Measurements from ENCODE around the gene MARF1. TPM values are rescaled to one million over a fixed set of nuclear protein-coding genes. Genes with fewer than 3 reads are reported as not detected.
A peak's percentile ranks its signal among the peaks of the same experiment; 100 is the strongest.

Gene MARF1
- total RNA-seq, 1 donor from 2014 or later, result 16.7 TPM

DNA sequence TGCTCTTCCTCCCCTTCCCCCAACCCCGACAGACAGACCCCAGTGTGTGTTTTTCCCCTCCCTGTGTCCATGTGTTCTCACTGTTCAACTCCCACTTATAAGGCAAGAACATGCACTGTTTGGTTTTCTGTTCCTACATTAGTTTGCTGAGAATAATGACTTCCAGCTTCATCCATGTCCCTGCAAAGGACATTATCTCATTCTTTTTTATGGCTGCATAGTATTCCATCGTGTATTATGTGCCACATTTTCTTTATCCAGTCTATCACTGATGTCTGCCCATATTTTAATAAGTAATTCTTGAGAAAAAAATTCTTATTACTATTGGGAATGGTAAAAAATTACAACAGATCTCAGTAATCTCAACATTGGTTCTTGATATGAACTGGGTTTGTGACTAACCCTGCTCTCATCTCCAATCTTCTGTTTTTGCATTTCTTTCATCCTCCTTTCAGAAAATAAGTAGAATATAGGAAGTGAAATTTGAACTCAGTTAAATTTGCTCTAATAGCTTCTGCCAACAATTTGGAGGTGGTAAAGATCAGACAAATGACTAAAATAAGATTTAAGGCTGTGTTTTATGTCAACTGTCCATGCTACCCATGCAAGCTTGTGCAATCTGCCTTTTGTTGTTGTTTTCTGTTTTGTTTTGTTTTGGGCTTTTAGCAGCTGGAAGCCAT is 11.1 kb downstream of the MARF1 start:
- H3K4me3 ChIP-seq (ENCODE audit: low read length in 3 of 3), result no peak overlapping the region
- H3K9me3 ChIP-seq (ENCODE audit: control insufficient read depth in 3 of 3, low read length in 3 of 3), result no peaks in the 10 kb centered on the region
- no peaks in the 10 kb centered on the region for H3K4me1 ChIP-seq (ENCODE audit: control insufficient read depth in 3 of 3, insufficient read depth in 3 of 3, low read length in 3 of 3)
- H3K9ac ChIP-seq (ENCODE audit: low read depth in 1 of 3, low read length in 3 of 3), result no peak overlapping the region
- no peak overlapping the region for H3K27ac ChIP-seq (ENCODE audit: low read depth, low read length)
- no peaks in the 10 kb centered on the region for H3K27me3 ChIP-seq (ENCODE audit: control insufficient read depth in 3 of 3, insufficient read depth in 3 of 3, low read length in 3 of 3)
- H3K36me3 ChIP-seq (ENCODE audit: control insufficient read depth in 3 of 3, insufficient read depth in 3 of 3, low read length in 3 of 3), result peaks cover 37 to 66% (median 65%) of the 10 kb centered on the region in 3 donors

DNA sequence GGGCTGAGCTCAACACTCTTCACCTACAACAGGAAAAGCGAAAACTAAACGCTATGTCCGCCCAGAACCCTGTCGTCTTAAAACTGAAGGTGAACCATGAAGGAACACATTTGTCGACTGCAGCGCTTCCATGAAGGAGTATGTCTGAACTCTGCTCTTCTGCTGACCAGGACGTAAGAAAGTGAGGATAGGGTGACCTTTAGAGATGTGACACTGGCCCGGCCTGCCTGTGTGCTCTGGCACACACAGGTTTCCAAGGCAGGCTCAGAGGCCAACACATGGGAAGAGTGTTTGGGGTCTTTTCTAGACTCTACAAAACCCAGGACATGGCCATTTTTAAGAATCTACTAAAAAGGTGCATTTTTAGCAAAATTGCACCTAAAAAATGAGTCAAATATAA is 21.1 kb downstream of the MARF1 start:
- H3K27me3 ChIP-seq (ENCODE audit: control insufficient read depth in 3 of 3, insufficient read depth in 3 of 3, low read length in 3 of 3), result no peaks in the 10 kb centered on the region
- peaks cover 8 to 15% (median 11%) of the 10 kb centered on the region in 3 donors for H3K4me1 ChIP-seq (ENCODE audit: control insufficient read depth in 3 of 3, insufficient read depth in 3 of 3, low read length in 3 of 3)
- peak overlapping the region in 2 of 3 donors; percentile 22 to 49 for H3K4me3 ChIP-seq (ENCODE audit: low read length in 3 of 3)
- H3K9me3 ChIP-seq (ENCODE audit: control insufficient read depth in 3 of 3, low read length in 3 of 3), result no peaks in the 10 kb centered on the region
- H3K9ac ChIP-seq (ENCODE audit: low read depth in 1 of 3, low read length in 3 of 3), result peak overlapping the region in 1 of 3 donors; percentile 73
- peaks cover 39 to 61% (median 49%) of the 10 kb centered on the region in 3 donors for H3K36me3 ChIP-seq (ENCODE audit: control insufficient read depth in 3 of 3, insufficient read depth in 3 of 3, low read length in 3 of 3)
- H3K27ac ChIP-seq (ENCODE audit: low read depth, low read length), result peak overlapping the region; percentile 27

- H3K9me3 ChIP-seq (ENCODE audit: control insufficient read depth in 3 of 3, low read length in 3 of 3), result no peaks in the 10 kb centered on the region
- peaks cover 43 to 65% (median 53%) of the 10 kb centered on the region in 3 donors for H3K36me3 ChIP-seq (ENCODE audit: control insufficient read depth in 3 of 3, insufficient read depth in 3 of 3, low read length in 3 of 3)
- peak overlapping the region; percentile 27 for H3K27ac ChIP-seq (ENCODE audit: low read depth, low read length)
- peak overlapping the region in 1 of 3 donors; percentile 73 for H3K9ac ChIP-seq (ENCODE audit: low read depth in 1 of 3, low read length in 3 of 3)
- H3K4me1 ChIP-seq (ENCODE audit: control insufficient read depth in 3 of 3, insufficient read depth in 3 of 3, low read length in 3 of 3), result peaks cover 8 to 15% (median 12%) of the 10 kb centered on the region in 3 donors
- peak overlapping the region in 2 of 3 donors; percentile 22 to 49 for H3K4me3 ChIP-seq (ENCODE audit: low read length in 3 of 3)
- no peaks in the 10 kb centered on the region for H3K27me3 ChIP-seq (ENCODE audit: control insufficient read depth in 3 of 3, insufficient read depth in 3 of 3, low read length in 3 of 3)
Measured at GRCh38 chr16:15621456-15621855, 21.5 kb downstream of the MARF1 start.

DNA sequence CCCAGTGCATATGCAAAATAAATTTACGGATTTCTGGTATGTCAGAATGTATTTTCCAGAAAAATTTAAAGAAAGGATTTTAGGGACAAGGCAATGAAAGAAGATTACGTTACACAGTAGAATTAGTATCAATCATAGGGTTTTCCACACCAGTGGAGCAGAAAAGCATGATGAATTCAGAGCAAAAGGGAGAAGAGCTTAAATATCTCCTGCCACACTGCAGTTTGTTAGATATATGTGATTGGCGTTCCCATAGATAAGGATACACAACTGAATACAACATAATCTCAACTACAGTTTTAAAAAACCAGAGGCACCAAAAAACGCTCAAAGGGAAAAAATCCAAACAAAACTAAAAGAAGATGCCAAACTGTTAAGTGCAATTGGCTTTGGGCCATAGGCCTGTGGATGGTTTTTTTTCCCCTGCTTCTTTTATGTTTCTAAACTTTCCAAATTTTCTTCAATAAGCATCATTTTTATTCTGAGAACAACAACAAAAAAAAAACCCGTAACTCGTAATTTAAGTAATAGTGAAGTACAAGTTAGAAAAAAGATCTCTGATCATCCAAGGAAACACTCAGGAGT is 22.3 kb downstream of the MARF1 start:
- Histone ChIP-seq H3K9ac (ENCODE audit: low read depth in 1 of 3, low read length in 3 of 3) (no peak overlapping the region), H3K36me3 (ENCODE audit: control insufficient read depth in 3 of 3, insufficient read depth in 3 of 3, low read length in 3 of 3) (peaks cover 49 to 71% (median 58%) of the 10 kb centered on the region in 3 donors), H3K4me3 (ENCODE audit: low read length in 3 of 3) (no peak overlapping the region), H3K9me3 (ENCODE audit: control insufficient read depth in 3 of 3, low read length in 3 of 3) (no peaks in the 10 kb centered on the region), H3K4me1 (ENCODE audit: control insufficient read depth in 3 of 3, insufficient read depth in 3 of 3, low read length in 3 of 3) (peaks cover 8 to 17% (median 15%) of the 10 kb centered on the region in 3 donors), H3K27ac (ENCODE audit: low read depth, low read length) (peak overlapping the region; percentile 27), H3K27me3 (ENCODE audit: control insufficient read depth in 3 of 3, insufficient read depth in 3 of 3, low read length in 3 of 3) (no peaks in the 10 kb centered on the region)

DNA sequence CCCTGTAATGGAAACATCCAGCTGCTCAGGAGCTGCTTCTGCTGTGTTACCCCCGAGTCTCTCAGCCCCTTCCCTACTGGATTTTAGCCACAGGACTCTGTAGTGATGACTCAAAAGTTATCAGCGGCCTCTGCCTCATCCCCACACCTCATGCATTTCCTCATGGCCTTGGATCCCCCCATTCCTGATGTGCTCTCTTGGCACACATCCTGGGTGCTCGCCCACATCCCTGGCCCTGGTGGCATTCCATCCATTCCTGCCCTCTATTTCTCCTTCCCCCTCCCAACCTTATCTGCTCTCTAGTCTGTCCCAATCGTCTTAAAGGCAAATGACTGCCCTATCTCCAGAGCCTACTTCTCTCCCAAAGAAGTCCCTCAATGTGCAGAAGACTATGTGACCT is 24.6 kb downstream of the MARF1 start:
- Histone ChIP-seq H3K4me3 (ENCODE audit: low read length in 3 of 3) (no peak overlapping the region), H3K9me3 (ENCODE audit: control insufficient read depth in 3 of 3, low read length in 3 of 3) (no peaks in the 10 kb centered on the region), H3K4me1 (ENCODE audit: control insufficient read depth in 3 of 3, insufficient read depth in 3 of 3, low read length in 3 of 3) (peaks cover 8 to 17% (median 15%) of the 10 kb centered on the region in 3 donors), H3K27me3 (ENCODE audit: control insufficient read depth in 3 of 3, insufficient read depth in 3 of 3, low read length in 3 of 3) (no peaks in the 10 kb centered on the region), H3K9ac (ENCODE audit: low read depth in 1 of 3, low read length in 3 of 3) (no peak overlapping the region), H3K36me3 (ENCODE audit: control insufficient read depth in 3 of 3, insufficient read depth in 3 of 3, low read length in 3 of 3) (peaks cover 42 to 57% (median 46%) of the 10 kb centered on the region in 3 donors), H3K27ac (ENCODE audit: low read depth, low read length) (no peak overlapping the region)

DNA sequence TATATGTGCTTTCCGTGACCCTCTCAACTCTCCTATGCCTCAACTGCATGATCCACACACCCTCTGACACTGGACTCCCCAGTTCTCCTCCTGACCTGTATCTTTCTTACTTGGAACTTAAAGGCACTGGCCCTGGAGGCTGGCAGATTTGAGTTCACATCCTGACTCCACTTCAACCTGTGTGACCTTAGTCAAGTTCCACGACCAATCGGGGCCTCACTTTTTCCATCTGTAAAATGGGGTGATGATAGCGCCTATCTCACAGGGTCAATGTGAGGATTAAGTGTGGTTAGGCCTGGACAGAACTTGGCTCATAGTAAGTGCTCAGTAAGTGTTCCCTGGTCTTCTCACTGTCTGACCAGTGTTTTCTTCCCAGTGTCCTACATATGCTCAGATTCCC is 25.1 kb downstream of the MARF1 start:
- Histone ChIP-seq H3K27me3 (ENCODE audit: control insufficient read depth in 3 of 3, insufficient read depth in 3 of 3, low read length in 3 of 3) (no peaks in the 10 kb centered on the region), H3K4me1 (ENCODE audit: control insufficient read depth in 3 of 3, insufficient read depth in 3 of 3, low read length in 3 of 3) (peaks cover 8 to 17% (median 15%) of the 10 kb centered on the region in 3 donors), H3K4me3 (ENCODE audit: low read length in 3 of 3) (no peak overlapping the region), H3K27ac (ENCODE audit: low read depth, low read length) (no peak overlapping the region), H3K9ac (ENCODE audit: low read depth in 1 of 3, low read length in 3 of 3) (peak overlapping the region in 1 of 3 donors; percentile 16), H3K9me3 (ENCODE audit: control insufficient read depth in 3 of 3, low read length in 3 of 3) (no peaks in the 10 kb centered on the region), H3K36me3 (ENCODE audit: control insufficient read depth in 3 of 3, insufficient read depth in 3 of 3, low read length in 3 of 3) (peaks cover 42 to 56% (median 46%) of the 10 kb centered on the region in 3 donors)

- Histone ChIP-seq H3K27ac (ENCODE audit: low read depth, low read length) (no peak overlapping the region), H3K36me3 (ENCODE audit: control insufficient read depth in 3 of 3, insufficient read depth in 3 of 3, low read length in 3 of 3) (peaks cover 37 to 64% (median 56%) of the 10 kb centered on the region in 3 donors), H3K9me3 (ENCODE audit: control insufficient read depth in 3 of 3, low read length in 3 of 3) (no peaks in the 10 kb centered on the region)
Measured at GRCh38 chr16:15616475-15617165, 26.3 kb downstream of the MARF1 start.

DNA sequence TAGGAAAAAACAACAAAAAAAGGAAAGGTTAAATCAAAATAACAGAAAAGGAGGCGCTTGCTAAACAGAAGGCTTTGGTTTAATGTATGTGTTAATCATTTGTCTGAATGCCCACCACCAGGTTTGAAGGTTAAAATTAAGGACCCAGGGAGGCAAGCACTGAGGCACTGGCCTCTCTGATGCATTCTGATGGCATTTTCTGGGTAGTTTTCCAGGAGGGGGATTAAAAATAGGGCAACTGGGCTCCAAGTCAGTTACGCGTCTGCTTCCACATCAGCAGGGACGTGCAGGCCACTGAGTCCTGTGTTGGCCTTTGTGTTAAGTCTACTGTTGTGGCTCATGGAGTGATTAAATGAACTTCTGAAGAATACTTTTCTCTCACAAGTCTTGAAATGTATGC is 26.9 kb downstream of the MARF1 start:
- Histone ChIP-seq H3K36me3 (ENCODE audit: control insufficient read depth in 3 of 3, insufficient read depth in 3 of 3, low read length in 3 of 3) (peaks cover 38 to 66% (median 58%) of the 10 kb centered on the region in 3 donors), H3K9me3 (ENCODE audit: control insufficient read depth in 3 of 3, low read length in 3 of 3) (no peaks in the 10 kb centered on the region), H3K27ac (ENCODE audit: low read depth, low read length) (no peak overlapping the region), H3K4me3 (ENCODE audit: low read length in 3 of 3) (no peak overlapping the region), H3K27me3 (ENCODE audit: control insufficient read depth in 3 of 3, insufficient read depth in 3 of 3, low read length in 3 of 3) (no peaks in the 10 kb centered on the region), H3K9ac (ENCODE audit: low read depth in 1 of 3, low read length in 3 of 3) (no peak overlapping the region), H3K4me1 (ENCODE audit: control insufficient read depth in 3 of 3, insufficient read depth in 3 of 3, low read length in 3 of 3) (peaks cover 4 to 15% (median 9%) of the 10 kb centered on the region in 3 donors)

More at GRCh38 chr16:15616475-15617165, 26.3 kb downstream of the MARF1 start:
- H3K4me1 ChIP-seq (ENCODE audit: control insufficient read depth in 3 of 3, insufficient read depth in 3 of 3, low read length in 3 of 3), result peaks cover 8 to 15% (median 14%) of the 10 kb centered on the region in 3 donors
- no peak overlapping the region for H3K9ac ChIP-seq (ENCODE audit: low read depth in 1 of 3, low read length in 3 of 3)
- no peaks in the 10 kb centered on the region for H3K27me3 ChIP-seq (ENCODE audit: control insufficient read depth in 3 of 3, insufficient read depth in 3 of 3, low read length in 3 of 3)
- H3K4me3 ChIP-seq (ENCODE audit: low read length in 3 of 3), result no peak overlapping the region

DNA sequence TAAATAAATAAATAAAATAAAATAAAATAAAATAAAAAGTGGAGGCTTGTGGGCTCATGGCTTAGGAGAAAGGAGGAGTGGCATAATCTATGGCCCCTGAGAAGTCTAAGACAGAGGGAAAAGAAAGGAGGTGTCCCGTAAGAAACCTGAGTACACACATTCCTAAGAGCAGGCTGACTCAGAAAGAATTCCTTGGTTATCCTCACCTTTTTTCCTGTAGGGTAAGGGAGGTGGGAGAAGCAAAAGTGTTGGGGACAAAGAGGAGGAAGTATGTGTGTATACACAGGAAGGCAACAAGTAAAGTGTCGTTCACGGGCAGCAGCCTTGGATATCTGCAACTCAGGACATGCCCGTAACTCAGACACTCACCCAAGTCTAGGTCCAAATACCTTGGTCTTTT is 29.3 kb downstream of the MARF1 start:
- peaks cover 36 to 54% (median 53%) of the 10 kb centered on the region in 3 donors for H3K36me3 ChIP-seq (ENCODE audit: control insufficient read depth in 3 of 3, insufficient read depth in 3 of 3, low read length in 3 of 3)
- no peak overlapping the region for H3K4me3 ChIP-seq (ENCODE audit: low read length in 3 of 3)
- H3K4me1 ChIP-seq (ENCODE audit: control insufficient read depth in 3 of 3, insufficient read depth in 3 of 3, low read length in 3 of 3), result peaks cover 0 to 15% (median 9%) of the 10 kb centered on the region in 3 donors
- no peak overlapping the region for H3K27ac ChIP-seq (ENCODE audit: low read depth, low read length)
- no peak overlapping the region for H3K9ac ChIP-seq (ENCODE audit: low read depth in 1 of 3, low read length in 3 of 3)
- H3K9me3 ChIP-seq (ENCODE audit: control insufficient read depth in 3 of 3, low read length in 3 of 3), result no peaks in the 10 kb centered on the region
- no peaks in the 10 kb centered on the region for H3K27me3 ChIP-seq (ENCODE audit: control insufficient read depth in 3 of 3, insufficient read depth in 3 of 3, low read length in 3 of 3)

All from skeletal muscle tissue (tissue), 4 donors.